Adrenal gland (tissue), 12 donors: ENCODE results near the gene C13orf42. TPM values are rescaled to one million over a fixed set of nuclear protein-coding genes. Genes with fewer than 3 reads are reported as not detected.

ENCODE experiments used
- DNase-seq, 7 donors: peaks; one replicate each; pipeline ENCODE4 v3.0.0-alpha.2; 2019 to 2020
- H3K27ac ChIP-seq, 5 donors: fragments of 200-600 bp; sonication (generic) in 4 of 5; 1 replicate in 3 of 5; 2 replicates in 2 of 5; pipeline versions ENCODE4 v1.5.1 to v1.8.0; 2016 to 2020; ENCODE audit warnings: mild to moderate bottlenecking in 1 of 5
- H3K27me3 ChIP-seq: fragments of 200-600 bp; 2 replicates; pipeline ENCODE4 v1.8.0; 2021
- H3K36me3 ChIP-seq, 2 donors: fragments of 200-600 bp; replicated peaks in 1 of 2; 1 replicate in 1 of 2; 2 replicates in 1 of 2; pipeline versions ENCODE4 v1.5.1 to v1.8.0; 2018 to 2022
- H3K4me1 ChIP-seq, 2 donors: fragments of 200-600 bp; replicated peaks in 1 of 2; 1 replicate in 1 of 2; 2 replicates in 1 of 2; pipeline versions ENCODE4 v1.5.1 to v1.8.0; 2018 to 2021
- H3K4me3 ChIP-seq, 4 donors: fragments of 200-600 bp; sonication (generic) in 3 of 4; one replicate each; pipeline ENCODE4 v1.5.1; 2016 to 2018
- H3K9me3 ChIP-seq, 3 donors: fragments of 200-600 bp; sonication (generic) in 1 of 3; replicated peaks in 1 of 3; 1 replicate in 2 of 3; 2 replicates in 1 of 3; pipeline versions ENCODE4 v1.5.1 to v1.8.0; 2016 to 2021
- POLR2A ChIP-seq, 2 donors: fragments of 450-650 bp; IDR thresholded peaks; one replicate each; pipeline ENCODE4 v1.6.1; 2017; ENCODE audit warnings: antibody characterized with exemption in 2 of 2, mild to moderate bottlenecking in 2 of 2, moderate library complexity in 1 of 2
- WGBS, 4 donors: extraction: QIAGEN DNeasy Blood & Tissue Kit in 2 of 4; methylation state at CpG; one replicate each; pipeline versions ENCODE4 v1.1.5 to v1.1.7; 2013 to 2017; 5-methylcytosine and 5-hydroxymethylcytosine counted together
- intact Hi-C, 2 donors: fragments of 100-400 bp; cut with DNase I; formaldehyde crosslinking; loops; one replicate each; pipeline versions ENCODE4 v1.14.1 to v1.15.0; 2022 to 2023
- polyA plus RNA-seq, 3 donors: library from polyadenylated mRNA; stranded (reverse); fragments of 200-250 nt in 2 of 3; fragments of 350-450 nt in 1 of 3; fragmentation: Illumina TruSeq in 1 of 3; extraction: RNeasy Lipid Tissue Mini Kit (QIAGEN cat#74804) in 1 of 3; gene quantifications; one replicate each; pipeline ENCODE4 v1.2.3, GENCODE V29; 2013 to 2014
- total RNA-seq, 9 donors: library from RNA; depleted of rRNA in 4 of 9; stranded (reverse); fragments of >200 nt in 4 of 9; fragments of 120-200 nt in 1 of 9; fragmentation: NEBNext Ultra II Directional in 1 of 9; extraction: Animal tissue kit (Norgen Biotek cat#: 25700) in 1 of 9; gene quantifications; one replicate each; pipeline versions ENCODE4 v1.1.0 to v1.2.4, GENCODE V29; 2013 to 2023
- TF ChIP-seq, protein P1 (sequence below), 6 experiments: fragments of 450-650 bp in 4 of 6; fragments of 200-600 bp in 2 of 6; sonication (generic) in 1 of 6; IDR thresholded peaks; 1 replicate in 5 of 6; 2 replicates in 1 of 6; pipeline versions ENCODE4 v1.5.1 to v1.8.0; 2016 to 2021; ENCODE audit warnings: antibody characterized with exemption in 6 of 6, mild to moderate bottlenecking in 2 of 6, moderate library complexity in 1 of 6
- donor health status: healthy with polysubstance abuse.
- donor health status: Bipolar disorder and iron deficiency.
- donor health status: DM: yes; HTN: yes; CAD: no.
- donor health status: DM: no; HTN: no; CAD: no.
- donor health status: DM: no; HTN: no; CAD: no.
- donor health status: DM: yes; HTN: yes; CAD: no.

Gene C13orf42
- total and polyA plus RNA-seq, 12 donors, result not detected

DNA sequence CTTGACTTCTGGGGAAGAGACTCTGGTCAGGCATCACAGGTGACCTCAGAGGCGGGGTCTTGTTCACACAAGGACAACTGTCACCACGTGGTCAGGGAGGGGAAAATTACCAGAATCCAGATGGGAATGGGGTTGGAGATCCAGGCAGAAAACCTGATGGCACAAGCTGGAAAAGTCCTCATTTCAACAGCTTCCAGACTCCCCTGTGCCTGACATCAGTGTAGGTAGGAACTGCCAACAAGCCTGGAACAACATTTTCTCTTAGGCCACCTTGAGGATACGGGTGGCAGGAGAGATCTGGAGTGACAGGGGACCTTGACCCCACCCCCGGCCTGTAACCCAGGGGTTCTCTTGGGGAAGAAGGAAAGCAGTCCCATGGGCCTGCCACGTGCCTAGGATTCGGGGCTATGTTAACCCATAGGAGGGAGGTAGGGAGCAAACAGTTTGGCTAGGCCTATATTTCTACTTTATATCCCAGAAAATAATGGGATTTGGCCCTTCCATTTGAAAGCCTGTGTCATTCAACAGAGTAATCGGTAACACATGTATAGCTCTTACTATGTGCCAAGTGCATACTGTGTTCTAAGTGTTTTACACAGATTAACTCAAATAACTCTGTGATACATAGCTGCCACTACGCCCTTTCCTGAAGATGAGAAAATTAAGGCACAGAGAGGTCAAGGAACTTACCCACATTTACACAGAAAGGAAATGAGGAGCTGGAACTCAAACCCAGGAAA lies 44.9 kb upstream of the C13orf42 start:
- intact Hi-C loops, result no loop called here
- WGBS, 4 donors, result 82 to 91% (median 84%) methylated on average over 8 of the region's 8 CpGs
- no peaks in the 10 kb centered on the region for H3K9me3 ChIP-seq
- no peak overlapping the region for H3K4me3 ChIP-seq
- DNase-seq, result no peak
- no peaks in the 10 kb centered on the region for H3K4me1 ChIP-seq
- no peaks in the 10 kb centered on the region for H3K27me3 ChIP-seq
- H3K36me3 ChIP-seq, result no peaks in the 10 kb centered on the region
- H3K27ac ChIP-seq, result no peak overlapping the region
- TF ChIP-seq, protein P1, sequence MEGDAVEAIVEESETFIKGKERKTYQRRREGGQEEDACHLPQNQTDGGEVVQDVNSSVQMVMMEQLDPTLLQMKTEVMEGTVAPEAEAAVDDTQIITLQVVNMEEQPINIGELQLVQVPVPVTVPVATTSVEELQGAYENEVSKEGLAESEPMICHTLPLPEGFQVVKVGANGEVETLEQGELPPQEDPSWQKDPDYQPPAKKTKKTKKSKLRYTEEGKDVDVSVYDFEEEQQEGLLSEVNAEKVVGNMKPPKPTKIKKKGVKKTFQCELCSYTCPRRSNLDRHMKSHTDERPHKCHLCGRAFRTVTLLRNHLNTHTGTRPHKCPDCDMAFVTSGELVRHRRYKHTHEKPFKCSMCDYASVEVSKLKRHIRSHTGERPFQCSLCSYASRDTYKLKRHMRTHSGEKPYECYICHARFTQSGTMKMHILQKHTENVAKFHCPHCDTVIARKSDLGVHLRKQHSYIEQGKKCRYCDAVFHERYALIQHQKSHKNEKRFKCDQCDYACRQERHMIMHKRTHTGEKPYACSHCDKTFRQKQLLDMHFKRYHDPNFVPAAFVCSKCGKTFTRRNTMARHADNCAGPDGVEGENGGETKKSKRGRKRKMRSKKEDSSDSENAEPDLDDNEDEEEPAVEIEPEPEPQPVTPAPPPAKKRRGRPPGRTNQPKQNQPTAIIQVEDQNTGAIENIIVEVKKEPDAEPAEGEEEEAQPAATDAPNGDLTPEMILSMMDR (IDR thresholded peaks at IDR 0.05), result no peak
- no peak for TF ChIP-seq POLR2A (IDR thresholded peaks at IDR 0.05)

- Histone ChIP-seq H3K4me1 (no peaks in the 10 kb centered on the region), H3K4me3 (no peak overlapping the region), H3K36me3 (no peaks in the 10 kb centered on the region), H3K9me3 (no peaks in the 10 kb centered on the region), H3K27ac (no peak overlapping the region), H3K27me3 (no peaks in the 10 kb centered on the region)
- TF ChIP-seq, protein P1 (IDR thresholded peaks at IDR 0.05), result no peak
- intact Hi-C loops, result no loop called here
- DNase-seq, result no peak
- WGBS, 4 donors, result 90 to 100% (median 97%) methylated on average over 1 of the region's 1 CpG
These were observed 44.1 kb upstream of the C13orf42 start for GRCh38 chr13:51155161-51155560.

DNA sequence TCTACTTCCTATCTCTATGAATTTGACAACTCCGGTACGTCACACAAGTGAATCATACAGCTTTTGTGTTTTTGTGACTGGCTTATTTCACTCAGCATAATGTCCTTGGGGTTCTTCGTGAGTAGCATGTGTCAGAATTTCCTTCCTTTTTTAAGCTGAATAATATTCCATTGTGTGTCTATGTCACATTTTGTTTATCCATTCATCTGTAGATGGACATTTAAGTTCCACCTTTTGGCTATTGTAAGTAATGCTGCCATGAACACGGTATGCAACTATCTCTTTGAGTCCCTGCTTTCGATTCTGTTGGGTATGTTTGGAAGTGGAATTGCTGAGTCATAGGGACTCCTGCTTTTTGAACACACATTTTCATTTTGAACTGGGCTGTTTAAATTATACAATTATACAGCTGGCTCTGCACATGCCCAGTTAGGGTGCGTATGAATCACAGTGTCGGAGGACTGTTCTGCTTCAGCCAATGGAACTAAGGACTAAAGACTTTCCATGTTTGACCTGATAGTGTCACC lies 43.0 kb upstream of the C13orf42 start:
- peak; percentile 42 to 81 (median 71) for DNase-seq
- peak overlapping the region in 3 of 5 donors; percentile 37 to 76 (median 62) for H3K27ac ChIP-seq
- peak in 1 of 2 donors; percentile 32 for TF ChIP-seq POLR2A (IDR thresholded peaks at IDR 0.05)
- TF ChIP-seq, protein P1 (IDR thresholded peaks at IDR 0.05), result peak in 1 of 6 experiments; percentile 23
- H3K4me1 ChIP-seq, result no peaks in the 10 kb centered on the region
- H3K36me3 ChIP-seq, result no peaks in the 10 kb centered on the region
- 32 to 49% (median 42%) methylated on average over 7 of the region's 7 CpGs for WGBS, 4 donors
- intact Hi-C loops, result no loop called here
- no peaks in the 10 kb centered on the region for H3K9me3 ChIP-seq
- H3K4me3 ChIP-seq, result peak overlapping the region in 2 of 4 donors; percentile 5 to 39
- no peaks in the 10 kb centered on the region for H3K27me3 ChIP-seq

GRCh38 chr13:51153527-51153926 lies 42.5 kb upstream of the C13orf42 start:
- H3K27me3 ChIP-seq, result no peaks in the 10 kb centered on the region
- peak in 1 of 7 donors; percentile 8 for DNase-seq
- H3K9me3 ChIP-seq, result no peaks in the 10 kb centered on the region
- TF ChIP-seq, protein P1 (IDR thresholded peaks at IDR 0.05), result no peak
- 82 to 96% (median 88%) methylated on average over 8 of the region's 8 CpGs for WGBS, 4 donors
- H3K4me3 ChIP-seq, result no peak overlapping the region
- H3K36me3 ChIP-seq, result no peaks in the 10 kb centered on the region
- no peaks in the 10 kb centered on the region for H3K4me1 ChIP-seq
- peak overlapping the region in 3 of 5 donors; percentile 37 to 76 (median 62) for H3K27ac ChIP-seq
- intact Hi-C loops, result no loop called here
